ENCODE results near the gene TAF10.

- TF ChIP-seq EZH2 (IDR thresholded peaks at IDR 0.05) (no peak), POLR2AphosphoS5 (IDR thresholded peaks at IDR 0.05; ENCODE audit: borderline replicate concordance, low read depth, low read length) (no peak)
Measured at GRCh38 chr11:6634534-6634933, 22.5 kb upstream of the TAF10 start.
